GM18951 (cell line): ENCODE results near the gene LYRM4.

Experiments used
- POLR2A ChIP-seq: IDR thresholded peaks from 4 replicates; pipeline ENCODE4 v1.6.1; 2011; ENCODE audit warnings: mild to moderate bottlenecking; ENCODE audit not compliant: insufficient read length, insufficient read depth; ENCODE audit errors: extremely low read depth
- in situ Hi-C: fragments of 300-500 bp; cut with MboI; formaldehyde crosslinking; loops from one replicate; pipeline ENCODE4 v1.12.0; 2022; ENCODE audit warnings: low sequenced_read_pairs, mixed read lengths, inconsistent platforms; ENCODE audit not compliant: unreplicated experiment

LYRM4 gene

DNA sequence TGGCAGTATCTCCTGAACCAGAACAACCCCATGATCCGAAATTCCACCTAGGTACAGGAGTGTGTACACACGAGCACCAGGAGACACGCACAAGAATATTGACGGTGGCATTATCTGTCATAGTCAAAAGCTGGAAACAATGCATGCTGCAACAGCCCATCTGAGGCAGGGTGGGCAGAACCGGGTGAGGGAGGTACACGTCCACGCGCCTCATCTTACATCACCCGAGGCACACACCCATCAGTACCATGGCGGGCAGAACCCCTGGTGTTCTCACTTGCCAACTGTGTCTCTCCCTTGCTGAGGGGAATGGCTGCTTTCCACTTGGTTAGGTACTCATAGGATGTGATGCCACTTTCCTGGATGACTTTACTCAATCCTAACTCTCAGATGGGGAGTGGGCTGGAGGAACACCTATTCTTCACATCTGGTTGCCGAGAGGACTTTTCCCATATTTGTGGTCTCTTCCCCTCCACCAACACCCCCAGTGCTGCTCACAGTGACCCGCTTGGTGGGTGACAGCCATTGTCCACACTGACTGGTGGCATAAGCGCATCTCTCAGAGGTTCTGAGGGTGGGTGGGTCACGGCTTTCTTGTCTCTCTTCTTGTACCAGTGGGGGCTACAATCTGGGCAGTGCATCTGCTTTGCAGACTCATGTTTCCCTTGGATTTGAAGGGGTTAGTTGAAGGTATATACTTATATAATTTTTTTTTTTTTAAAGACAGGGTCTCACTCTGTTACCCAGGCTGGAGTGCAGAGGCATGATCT lies 162.1 kb downstream of the LYRM4 start:
- in situ Hi-C loops, result no loop called here
- TF ChIP-seq POLR2A, result no peak

DNA sequence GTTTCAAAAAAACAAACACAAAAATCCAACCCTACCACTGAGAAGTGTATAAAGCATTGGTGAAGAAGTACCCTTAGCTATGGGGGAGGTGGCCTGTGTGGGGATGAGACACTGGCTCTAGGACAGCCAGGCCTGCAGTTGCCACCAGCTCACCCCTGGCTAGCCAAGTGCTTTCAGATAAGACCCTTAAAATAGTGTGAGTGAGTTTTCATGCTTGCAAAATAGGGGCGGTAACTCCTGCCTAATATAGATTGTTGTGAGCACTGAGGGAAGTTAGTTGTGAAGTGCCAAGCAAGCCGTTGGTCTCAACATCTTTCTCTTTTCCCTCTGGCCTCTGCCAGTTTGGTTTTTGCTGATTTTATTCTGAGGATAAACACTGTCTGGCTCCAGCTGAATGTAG lies 164.3 kb downstream of the LYRM4 start:
- in situ Hi-C loops, result no loop called here
- no peak for TF ChIP-seq POLR2A

DNA sequence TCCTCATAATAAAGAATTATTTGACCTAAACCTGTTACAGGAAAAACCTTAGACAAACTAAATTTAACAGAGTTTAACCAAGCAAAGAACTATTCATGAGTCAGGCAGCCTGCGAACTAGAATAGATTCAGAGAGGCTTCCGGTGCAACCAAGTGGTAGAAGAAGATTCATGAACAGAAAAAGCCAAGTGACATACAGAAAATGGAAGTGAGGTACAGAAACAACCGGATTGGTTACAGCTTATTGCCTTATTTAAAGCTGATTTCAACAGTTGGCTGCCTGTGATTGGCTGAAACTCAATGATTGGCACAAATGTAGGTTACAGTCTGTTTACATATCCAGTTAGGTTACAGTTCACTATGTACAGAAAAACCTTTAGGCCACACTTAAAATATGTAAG lies 165.5 kb downstream of the LYRM4 start:
- in situ Hi-C loops, result no loop called here

DNA sequence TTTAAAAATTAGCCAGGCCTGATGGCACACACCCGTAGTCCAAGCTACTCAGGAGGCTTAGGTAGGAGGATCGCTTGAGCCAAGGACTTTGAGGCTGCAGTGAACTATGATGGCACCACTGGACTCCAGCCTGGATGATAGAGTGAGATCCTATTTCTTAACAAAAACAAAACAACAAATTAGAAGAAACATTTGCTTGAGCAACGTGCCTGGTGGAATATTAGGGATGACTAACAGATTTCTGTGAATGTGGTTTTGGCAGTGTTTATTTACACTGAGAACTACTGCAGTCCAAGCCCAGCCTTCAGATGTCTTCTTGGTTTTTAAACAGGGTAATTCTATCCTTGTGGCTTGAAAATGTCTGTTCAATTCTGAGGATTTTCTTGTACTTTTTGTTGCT lies 166.4 kb downstream of the LYRM4 start:
- TF ChIP-seq POLR2A, result no peak
- in situ Hi-C loops, result no loop called here

More for the DNA sequence above, 165.5 kb downstream of the LYRM4 start:
- no peak for TF ChIP-seq POLR2A

DNA sequence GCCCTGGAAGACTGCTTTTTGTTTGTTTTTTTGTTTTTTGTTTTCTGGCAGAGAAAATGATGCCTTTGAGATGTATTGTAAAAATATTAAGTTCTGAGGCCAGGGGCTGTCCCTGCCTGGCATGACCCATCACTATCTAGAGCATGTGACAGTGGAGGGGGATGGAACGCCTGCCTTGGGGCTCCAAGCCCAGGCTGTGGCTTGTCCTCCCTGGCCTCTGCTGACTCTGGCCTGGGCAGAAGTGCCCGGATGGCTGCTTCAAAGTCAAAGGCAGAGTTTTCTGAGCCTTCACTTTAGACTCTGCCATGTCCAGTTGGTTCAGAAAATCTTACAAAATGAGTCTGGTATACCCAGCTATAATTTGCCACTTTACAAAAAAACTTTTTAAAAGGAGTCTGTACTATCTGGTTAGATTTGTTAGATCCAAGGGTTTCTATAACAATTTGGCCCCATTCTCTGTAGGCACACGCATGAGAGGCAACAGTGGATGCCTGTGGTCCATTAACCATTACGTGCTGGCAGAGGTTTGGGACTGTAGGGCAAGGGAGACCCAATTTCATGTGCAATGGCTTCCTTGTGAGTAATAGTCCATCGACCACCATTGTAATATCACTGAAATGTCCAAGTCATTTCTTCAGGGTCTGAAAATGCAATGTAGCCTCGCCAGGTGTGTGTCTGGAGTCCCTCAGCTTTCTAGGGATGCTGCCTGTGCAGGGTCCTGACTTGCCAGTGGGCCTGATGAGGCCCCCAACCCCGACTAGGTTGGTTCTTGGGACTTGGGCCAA lies 167.3 kb downstream of the LYRM4 start:
- no peak for TF ChIP-seq POLR2A
- in situ Hi-C loops, result no loop called here

DNA sequence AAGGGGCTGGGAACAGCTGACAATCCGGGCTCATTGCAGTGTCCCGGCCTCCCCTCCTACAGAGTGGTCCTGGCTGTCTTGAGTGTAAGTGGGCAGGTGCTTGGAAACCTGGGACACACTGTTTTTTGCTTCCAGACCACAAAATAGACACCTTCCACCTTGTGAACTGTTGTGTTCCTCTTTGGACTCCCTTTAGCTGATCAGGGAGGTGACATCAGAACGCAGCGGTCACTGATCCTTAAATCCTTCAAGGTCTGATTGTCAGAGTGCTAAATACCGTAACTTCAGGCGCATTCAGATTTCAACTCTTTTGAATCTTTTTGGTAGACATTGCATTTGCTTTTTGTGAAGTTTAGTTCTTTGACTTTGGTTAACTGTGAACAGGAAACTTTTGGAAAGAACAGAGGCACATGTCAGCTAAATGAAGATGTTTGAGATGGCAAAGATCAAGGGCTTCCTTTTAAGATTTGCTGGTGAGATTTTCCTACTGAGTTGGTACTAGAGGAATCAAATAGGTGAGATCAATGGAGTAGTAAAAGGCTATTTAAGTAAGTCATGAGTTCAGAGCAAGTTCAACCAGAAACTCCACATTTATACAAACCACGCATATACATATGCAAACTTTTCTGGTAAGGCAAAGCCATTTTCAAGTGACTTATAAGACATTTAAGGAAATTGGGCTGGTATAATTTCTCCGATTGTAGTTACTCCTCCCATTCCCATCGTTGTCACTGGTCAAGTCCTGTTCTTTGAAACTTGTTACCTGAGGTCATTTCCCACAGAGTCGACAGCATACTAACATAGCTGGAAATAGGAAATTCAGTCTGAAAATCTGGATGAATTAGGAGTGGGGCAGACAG lies 169.3 kb downstream of the LYRM4 start:
- no peak for TF ChIP-seq POLR2A
- in situ Hi-C loops, result no loop called here

DNA sequence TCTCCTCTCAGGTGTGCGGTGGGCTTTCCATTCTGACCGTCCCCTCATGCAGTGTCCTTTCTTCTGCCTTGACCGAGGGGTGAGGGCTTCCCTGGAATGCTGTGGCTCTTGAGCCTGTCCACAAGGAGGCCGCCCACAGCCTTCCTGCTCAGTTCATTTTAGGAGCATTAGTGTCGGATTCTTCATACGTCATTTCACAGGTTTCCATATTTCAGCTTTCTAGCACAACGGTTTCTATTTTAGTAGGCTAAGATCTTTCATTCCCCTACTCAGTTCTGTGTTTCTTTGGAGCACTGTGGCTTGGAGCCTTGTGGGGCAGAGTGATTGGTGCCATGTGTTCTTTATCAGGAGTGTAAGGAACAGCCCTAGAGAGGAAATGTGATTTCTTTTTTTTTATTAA lies 170.1 kb downstream of the LYRM4 start:
- in situ Hi-C loops, result no loop called here
- no peak for TF ChIP-seq POLR2A

DNA sequence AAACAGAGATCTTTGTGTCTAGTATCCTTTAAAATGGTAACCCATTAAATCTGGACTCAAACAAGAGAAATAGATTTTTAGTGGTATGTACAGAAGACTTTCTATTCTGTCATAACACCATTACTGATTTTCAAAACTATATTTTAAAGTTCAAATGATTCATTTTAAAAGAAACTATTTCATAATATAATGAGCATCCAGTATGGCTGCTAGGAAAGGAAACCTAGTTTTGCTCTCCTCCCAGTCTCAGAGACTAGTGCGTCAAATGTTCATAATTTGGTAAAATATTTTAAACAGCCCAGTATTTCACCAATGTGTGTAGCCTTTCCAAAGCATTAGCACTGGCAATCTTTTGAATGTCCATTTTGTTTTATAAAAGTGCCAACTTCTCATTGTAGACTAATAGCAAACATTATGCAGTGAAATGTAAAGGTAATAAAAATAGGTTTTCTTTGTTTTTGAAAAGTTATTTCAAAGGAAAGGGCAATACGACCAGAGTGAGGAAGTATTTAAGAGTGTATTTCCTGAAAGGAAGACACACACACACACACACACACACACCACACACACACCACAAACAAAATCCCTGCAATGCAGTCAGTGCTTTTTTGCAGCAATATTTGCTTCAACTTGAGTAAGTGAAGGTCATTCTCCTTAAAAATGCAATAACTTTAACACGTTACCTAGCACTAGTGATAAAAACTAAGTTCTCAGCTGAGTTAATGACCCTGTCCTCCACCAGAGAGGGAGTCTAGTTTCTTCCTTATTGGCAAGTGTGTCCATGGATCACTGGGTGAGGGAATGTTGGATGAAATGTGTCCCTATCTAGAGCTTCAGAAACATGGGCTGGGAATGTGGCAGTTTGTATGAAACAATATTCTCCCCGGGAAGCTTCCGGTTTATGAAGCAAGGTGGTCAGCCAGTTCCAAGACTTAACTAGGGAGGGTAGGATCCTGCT lies 171.0 kb downstream of the LYRM4 start:
- TF ChIP-seq POLR2A, result no peak

DNA sequence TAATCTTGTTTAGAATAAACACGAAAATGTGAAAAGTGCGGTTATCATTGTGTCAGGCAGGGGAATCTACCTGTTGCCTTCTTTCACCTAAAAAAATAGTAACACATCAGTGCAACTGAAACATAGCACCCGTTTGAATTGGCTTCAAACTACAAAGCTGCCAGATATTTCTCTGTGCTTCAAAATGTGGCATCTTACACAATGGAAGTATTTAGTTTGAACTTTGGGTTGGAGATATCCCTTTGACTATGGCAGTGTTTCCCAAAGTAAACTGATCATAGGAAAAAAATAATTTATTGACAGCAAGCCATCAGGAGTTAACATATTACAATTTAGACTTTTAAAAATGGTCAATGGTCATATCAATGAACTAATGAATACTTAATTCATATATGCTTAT lies 172.0 kb downstream of the LYRM4 start:
- in situ Hi-C loops, result no loop called here
- TF ChIP-seq POLR2A, result no peak

More for the DNA sequence above, 171.0 kb downstream of the LYRM4 start:
- in situ Hi-C loops, result no loop called here

DNA sequence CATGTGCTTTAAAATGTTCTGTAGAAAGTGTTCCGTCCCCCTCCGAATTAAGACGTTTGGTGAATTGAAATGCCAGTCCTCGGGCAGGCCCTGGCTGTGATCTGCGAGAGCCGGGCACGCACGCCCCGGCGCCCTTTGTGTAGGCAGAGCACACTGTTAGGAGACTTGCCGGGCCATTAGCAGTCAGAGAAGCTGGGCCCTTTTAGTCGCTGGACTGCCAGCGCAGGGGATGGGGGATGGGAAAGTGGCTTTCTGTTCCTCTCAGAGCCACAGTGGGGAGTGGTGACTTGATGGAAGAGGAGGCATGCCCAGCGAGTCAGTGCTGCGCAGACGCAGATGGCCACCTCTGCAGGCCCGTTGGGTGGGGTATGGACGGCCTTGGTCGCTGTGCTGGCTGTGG lies 173.4 kb downstream of the LYRM4 start:
- in situ Hi-C loops, result no loop called here
- no peak for TF ChIP-seq POLR2A

DNA sequence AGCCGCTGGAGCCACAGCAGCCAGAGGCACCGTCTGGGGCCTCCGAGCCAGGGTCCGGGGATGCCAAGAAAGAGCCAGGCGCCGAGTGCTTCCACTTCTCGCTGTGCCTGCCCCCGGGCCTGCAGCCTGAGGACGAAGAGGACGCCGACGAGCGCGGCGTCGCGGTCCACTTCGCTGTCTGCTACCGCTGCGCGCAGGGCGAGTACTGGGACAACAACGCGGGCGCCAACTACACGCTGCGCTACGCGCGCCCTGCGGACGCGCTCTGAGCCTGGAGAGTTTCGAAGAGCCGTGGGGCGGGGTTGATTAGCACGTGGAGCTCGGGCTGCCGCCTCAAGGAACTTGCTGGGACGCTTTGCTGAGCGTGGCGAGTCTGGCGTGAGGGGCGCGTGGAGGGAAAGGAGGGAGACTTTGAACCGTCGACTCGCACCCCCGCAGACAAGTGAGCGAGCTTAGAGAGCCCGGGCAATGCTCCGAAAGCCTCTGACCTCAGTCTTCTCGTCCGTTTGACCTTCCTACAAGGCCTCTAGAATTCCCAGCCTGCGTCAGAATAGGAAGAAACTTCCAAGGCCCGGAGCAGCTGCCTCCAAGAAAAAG lies 174.4 kb downstream of the LYRM4 start:
- TF ChIP-seq POLR2A, result no peak
- in situ Hi-C loops, result no loop called here
